A673 (cell line): ENCODE results near the gene A3GALT2. TPM values are rescaled to one million over a fixed set of nuclear protein-coding genes. Genes with fewer than 3 reads are reported as not detected.
A peak's percentile ranks its signal among the peaks of the same experiment; 100 is the strongest.

Experiments used
- BruUV-seq: library from RNA; stranded (reverse); fragments of 400-500 nt; replicated peaks from 2 replicates; lab custom pipeline; 2021; lab: Mats Ljungman, UMichigan
- CTCF ChIA-PET: fragments of 300-600 bp; sonication (Branson Sonifier 250); formaldehyde crosslinking; loops from one replicate; lab custom pipeline; 2022; ENCODE audit warnings: antibody characterized with exemption; lab: Charles Lee
- POLR2A ChIA-PET: fragments of 300-600 bp; sonication (Branson Sonifier 250); formaldehyde crosslinking; loops from one replicate; lab custom pipeline; 2022; ENCODE audit warnings: antibody characterized with exemption; ENCODE audit not compliant: low non-redundant PET; lab: Charles Lee
- DNase-seq: peaks from one replicate; pipeline ENCODE4 v3.0.0-alpha.2; 2015; ENCODE audit warnings: low spot score
- H3K27ac ChIP-seq: fragments of 200-600 bp; sonication (generic); 2 replicates; pipeline ENCODE4 v1.5.1; 2016; ENCODE audit warnings: mixed run types, low read depth, mild to moderate bottlenecking, mixed read lengths, antibody characterized with exemption, low read length; ENCODE audit not compliant: poor library complexity, severe bottlenecking
- H3K27me3 ChIP-seq: fragments of 200-600 bp; sonication (generic); replicated peaks from 2 replicates; pipeline ENCODE4 v1.6.1; 2017; ENCODE audit warnings: mixed run types, low read depth, mild to moderate bottlenecking, mixed read lengths, antibody characterized with exemption, low read length; ENCODE audit not compliant: insufficient read depth, poor library complexity
- H3K36me3 ChIP-seq: fragments of 200-600 bp; sonication (generic); 2 replicates; pipeline ENCODE4 v1.6.1; 2016; ENCODE audit warnings: mixed run types, mild to moderate bottlenecking, mixed read lengths, antibody characterized with exemption, low read length; ENCODE audit not compliant: insufficient read depth, poor library complexity, severe bottlenecking
- H3K4me1 ChIP-seq: fragments of 200-600 bp; sonication (generic); 2 replicates; pipeline ENCODE4 v1.6.1; 2017; ENCODE audit warnings: mixed run types, mild to moderate bottlenecking, mixed read lengths, antibody characterized with exemption, low read length; ENCODE audit not compliant: insufficient read depth, poor library complexity, severe bottlenecking
- H3K4me3 ChIP-seq: fragments of 200-600 bp; sonication (generic); 2 replicates; pipeline ENCODE4 v1.5.1; 2016; ENCODE audit warnings: low read depth, mixed run types, mild to moderate bottlenecking, mixed read lengths, low read length; ENCODE audit not compliant: poor library complexity, severe bottlenecking
- H3K9me3 ChIP-seq: fragments of 200-600 bp; sonication (generic); 2 replicates; pipeline ENCODE4 v1.6.1; 2016; ENCODE audit warnings: mixed run types, low read depth, mild to moderate bottlenecking, mixed read lengths, antibody characterized with exemption, low read length; ENCODE audit not compliant: poor library complexity, severe bottlenecking
- EZH2 ChIP-seq: fragments of 200-600 bp; sonication (generic); IDR thresholded peaks from 2 replicates; pipeline ENCODE4 v1.6.1; 2017; ENCODE audit warnings: borderline replicate concordance, low read depth, mild to moderate bottlenecking, mixed read lengths, antibody characterized with exemption, low read length; ENCODE audit not compliant: poor library complexity, severe bottlenecking
- intact Hi-C: fragments of 100-400 bp; cut with micrococcal nuclease; formaldehyde crosslinking; loops from one replicate; pipeline ENCODE4 v1.10.0; 2022; ENCODE audit not compliant: unreplicated experiment
- total RNA-seq: library from RNA; stranded (reverse); gene quantifications from 2 replicates; pipeline ENCODE4 v1.2.3, GENCODE V29; 2021
- TF ChIP-seq, protein P1 (sequence below): fragments of 300-800, 200-600 bp; sonication (generic); conservative IDR thresholded peaks from 2 replicates; pipeline ENCODE4 v1.5.1; 2017; ENCODE audit warnings: low read depth, mild to moderate bottlenecking, antibody characterized with exemption, low read length, moderate library complexity, mixed read lengths

A3GALT2 gene
- total RNA-seq, 1 experiment from 2014 or later: 0.39 TPM

DNA sequence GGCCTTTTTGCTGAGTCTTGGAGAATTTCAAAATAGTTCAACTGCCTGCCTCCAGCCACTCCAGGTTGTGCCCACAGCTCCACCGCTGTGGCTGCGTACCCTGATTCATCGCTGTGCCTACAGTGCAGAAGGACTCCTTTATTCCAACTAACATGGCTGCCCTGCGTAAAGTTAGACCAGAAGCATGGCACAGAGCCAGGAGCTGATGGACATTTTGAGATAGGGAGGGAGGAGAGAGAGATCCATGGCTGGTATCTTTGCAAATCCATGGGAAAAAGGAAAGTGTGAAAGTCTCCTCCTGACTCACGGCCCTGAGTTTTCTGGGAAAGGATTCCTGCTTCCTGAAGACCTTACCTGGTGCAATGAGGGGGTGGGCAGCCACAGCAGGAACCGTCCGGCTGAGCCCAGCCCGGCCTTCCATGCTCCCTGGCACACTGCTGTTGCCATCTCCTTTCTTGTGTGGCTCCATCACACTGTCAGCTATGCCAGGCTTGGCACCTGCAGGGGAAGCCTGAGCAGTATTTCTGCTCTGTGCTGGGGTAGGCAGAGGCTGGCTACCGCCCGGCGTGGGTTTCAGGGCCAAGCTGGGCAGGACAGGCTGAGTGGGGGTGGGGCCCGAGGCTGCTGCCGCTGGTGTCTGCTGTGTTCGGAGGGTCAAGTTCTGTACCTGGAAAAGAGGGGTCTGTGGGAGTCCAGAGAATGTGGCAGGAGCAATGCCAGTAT is 46.0 kb upstream of the A3GALT2 start:
- no peaks in the 10 kb centered on the region for H3K9me3 ChIP-seq

DNA sequence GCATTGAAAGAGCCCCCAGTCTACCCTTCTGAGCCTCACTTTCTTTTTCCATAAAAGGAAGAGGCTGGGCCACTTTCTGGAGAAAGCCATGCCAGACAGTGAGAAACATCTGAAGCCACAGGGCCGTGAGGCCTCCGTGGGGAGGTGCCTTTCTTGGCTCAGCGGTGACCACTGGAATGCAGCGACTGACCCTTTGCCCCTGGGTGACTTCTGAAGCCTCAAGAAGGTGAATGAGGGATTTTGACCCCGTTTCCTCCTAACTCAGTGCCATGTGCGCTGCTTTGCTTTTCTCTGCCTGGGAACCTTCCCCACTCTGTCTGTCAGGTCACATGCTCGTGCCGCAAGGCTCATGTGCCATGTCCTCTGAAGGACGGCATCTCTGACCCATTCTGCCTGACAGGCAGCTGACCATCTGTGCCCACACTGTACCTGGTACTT is 44.7 kb upstream of the A3GALT2 start:
- BruUV-seq: no TSS peak
- no peaks in the 10 kb centered on the region for H3K27me3 ChIP-seq
- ChIA-PET POLR2A (no interaction called here), CTCF (interaction anchor here (0.5 to 1.1 kb wide), 2 partner anchors 16 to 70 kb away, joined by 5 to 7 read pairs; no protein-coding TSS in a partner anchor)
- intact Hi-C loops: loop anchor here (5.0 kb wide), 1 partner anchor 107 kb away; the partner anchor contains the start of gene ZSCAN20
- H3K27ac ChIP-seq: peak overlapping the region; percentile 94
- TF ChIP-seq, protein P1, sequence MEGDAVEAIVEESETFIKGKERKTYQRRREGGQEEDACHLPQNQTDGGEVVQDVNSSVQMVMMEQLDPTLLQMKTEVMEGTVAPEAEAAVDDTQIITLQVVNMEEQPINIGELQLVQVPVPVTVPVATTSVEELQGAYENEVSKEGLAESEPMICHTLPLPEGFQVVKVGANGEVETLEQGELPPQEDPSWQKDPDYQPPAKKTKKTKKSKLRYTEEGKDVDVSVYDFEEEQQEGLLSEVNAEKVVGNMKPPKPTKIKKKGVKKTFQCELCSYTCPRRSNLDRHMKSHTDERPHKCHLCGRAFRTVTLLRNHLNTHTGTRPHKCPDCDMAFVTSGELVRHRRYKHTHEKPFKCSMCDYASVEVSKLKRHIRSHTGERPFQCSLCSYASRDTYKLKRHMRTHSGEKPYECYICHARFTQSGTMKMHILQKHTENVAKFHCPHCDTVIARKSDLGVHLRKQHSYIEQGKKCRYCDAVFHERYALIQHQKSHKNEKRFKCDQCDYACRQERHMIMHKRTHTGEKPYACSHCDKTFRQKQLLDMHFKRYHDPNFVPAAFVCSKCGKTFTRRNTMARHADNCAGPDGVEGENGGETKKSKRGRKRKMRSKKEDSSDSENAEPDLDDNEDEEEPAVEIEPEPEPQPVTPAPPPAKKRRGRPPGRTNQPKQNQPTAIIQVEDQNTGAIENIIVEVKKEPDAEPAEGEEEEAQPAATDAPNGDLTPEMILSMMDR: no peak
- no peak for TF ChIP-seq EZH2
- no peak for DNase-seq
- no peaks in the 10 kb centered on the region for H3K9me3 ChIP-seq
- no peaks in the 10 kb centered on the region for H3K36me3 ChIP-seq
- peaks cover 44% of the 10 kb centered on the region for H3K4me1 ChIP-seq
- no peak overlapping the region for H3K4me3 ChIP-seq

More for the DNA sequence above, 46.0 kb upstream of the A3GALT2 start:
- TF ChIP-seq, protein P1: no peak
- no peak for TF ChIP-seq EZH2
- no peak overlapping the region for H3K4me3 ChIP-seq
- H3K36me3 ChIP-seq: no peaks in the 10 kb centered on the region
- DNase-seq: no peak
- H3K4me1 ChIP-seq: peaks cover 40% of the 10 kb centered on the region
- BruUV-seq: no TSS peak
- no peaks in the 10 kb centered on the region for H3K27me3 ChIP-seq
- POLR2A ChIA-PET: no interaction called here
- H3K27ac ChIP-seq: peak overlapping the region; percentile 94
- CTCF ChIA-PET: interaction anchor here (0.6 to 2.5 kb wide), 2 partner anchors 71 to 278 kb away, joined by 4 to 10 read pairs; no protein-coding TSS in a partner anchor
- intact Hi-C loops: loop anchor here (5.0 kb wide), 1 partner anchor 105 kb away; the partner anchor contains the start of gene ZSCAN20

DNA sequence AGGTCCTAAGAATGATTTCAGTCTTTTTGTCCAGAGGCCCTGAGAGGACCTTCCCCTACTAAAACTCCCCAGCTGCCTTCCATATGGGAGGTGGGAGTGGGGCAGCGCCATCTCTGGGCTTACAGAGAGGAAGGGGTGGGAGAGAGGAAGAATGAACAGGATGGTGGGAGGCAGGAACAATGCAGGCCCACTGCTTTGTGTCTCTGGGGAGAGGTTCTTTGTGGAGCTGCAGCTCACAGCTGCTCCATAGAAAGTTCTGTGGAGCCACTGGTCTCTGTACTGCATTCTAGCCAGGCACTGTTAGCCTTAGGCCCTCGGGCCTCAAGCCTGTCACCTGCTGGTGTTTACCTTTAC is 43.6 kb upstream of the A3GALT2 start:
- Histone ChIP-seq H3K4me1 (peaks cover 44% of the 10 kb centered on the region), H3K9me3 (no peaks in the 10 kb centered on the region), H3K4me3 (no peak overlapping the region), H3K36me3 (peaks cover 6% of the 10 kb centered on the region), H3K27me3 (no peaks in the 10 kb centered on the region), H3K27ac (peak overlapping the region; percentile 94)
- ChIA-PET CTCF (interaction anchor here (1.1 kb wide), 1 partner anchor 69 kb away, joined by 5 read pairs; no protein-coding TSS in a partner anchor), POLR2A (interaction anchor here (0.6 kb wide), 1 partner anchor 135 kb away, joined by 8 read pairs; no protein-coding TSS in a partner anchor)
- BruUV-seq: no TSS peak
- intact Hi-C loops: loop anchor here (1.0 to 5.0 kb wide), 3 partner anchors 69 to 237 kb away; no protein-coding TSS in a partner anchor
- DNase-seq: peak; percentile 82
- TF ChIP-seq, protein P1: no peak
- no peak for TF ChIP-seq EZH2
